Keratinocyte (primary cell): ENCODE results near the gene CCDC61.

Source experiments
- CTCF ChIP-seq, 3 experiments: IDR thresholded peaks in 1 of 3; conservative IDR thresholded peaks in 1 of 3; optimal IDR thresholded peaks in 1 of 3; 2 replicates in 2 of 3; 3 replicates in 1 of 3; pipeline versions ENCODE3 to v1.5.1; 2011; ENCODE audit warnings: low read length in 3 of 3, mild to moderate bottlenecking in 3 of 3, moderate library complexity in 2 of 3, control low read depth in 1 of 3, inconsistent platforms in 1 of 3; ENCODE audit not compliant: insufficient read depth in 2 of 3; ENCODE audit errors: extremely low read depth in 1 of 3
- EZH2 ChIP-seq: IDR thresholded peaks from one replicate; pipeline ENCODE4 v1.6.1; 2012; ENCODE audit warnings: inconsistent platforms, mild to moderate bottlenecking, low read length, moderate library complexity

- TF ChIP-seq EZH2 = peak; percentile 62
- no peak for TF ChIP-seq CTCF (optimal IDR thresholded peaks at IDR 0.05 in 1 of 3, IDR thresholded peaks at IDR 0.05 in 1 of 3, conservative IDR thresholded peaks at IDR 0.05 in 1 of 3; ENCODE audit: extremely low read depth in 1 of 3, insufficient read depth in 2 of 3, low read length in 3 of 3)
Observed at GRCh38 chr19:45972081-45972946, 23.0 kb upstream of the CCDC61 start.
